CD14-positive monocyte (primary cell): Measurements from ENCODE around the gene BOLA2. TPM values are rescaled to one million over a fixed set of nuclear protein-coding genes. Genes with fewer than 3 reads are reported as not detected.
"Not testable (repeated sequence)": the region's sequence is repeated elsewhere in the genome, so short reads cannot be mapped to it uniquely, and the experiment has no call there.

Source experiments
- DNase-seq, 3 donors: peaks; one replicate each; pipeline ENCODE4 v3.0.0-alpha.2; 2011 to 2022
- H2AFZ ChIP-seq: 2 replicates; pipeline ENCODE4 v1.6.0; 2012; ENCODE audit warnings: mild to moderate bottlenecking, low read depth, low read length, inconsistent platforms; ENCODE audit not compliant: insufficient read depth, poor library complexity, severe bottlenecking
- H3K27ac ChIP-seq, 2 donors: 1 replicate in 1 of 2; 2 replicates in 1 of 2; pipeline ENCODE4 v1.5.1; 2012 to 2013; ENCODE audit warnings: low read length in 2 of 2, control low read depth in 1 of 2, inconsistent platforms in 1 of 2, low read depth in 1 of 2, mild to moderate bottlenecking in 1 of 2
- H3K27me3 ChIP-seq, 2 donors: one replicate each; pipeline versions ENCODE4 v1.6.0 to v1.6.1; 2011 to 2013; ENCODE audit warnings: low read length in 2 of 2; ENCODE audit not compliant: control insufficient read depth in 2 of 2, insufficient read depth in 2 of 2
- H3K36me3 ChIP-seq, 2 donors: replicated peaks in 1 of 2; 1 replicate in 1 of 2; 2 replicates in 1 of 2; pipeline versions ENCODE4 v1.5.1 to v1.6.1; 2012 to 2013; ENCODE audit warnings: low read length in 2 of 2, control low read depth in 1 of 2, inconsistent platforms in 1 of 2, mild to moderate bottlenecking in 1 of 2; ENCODE audit not compliant: insufficient read depth in 2 of 2, control insufficient read depth in 1 of 2
- H3K4me1 ChIP-seq, 2 donors: 1 replicate in 1 of 2; 2 replicates in 1 of 2; pipeline versions ENCODE4 v1.5.1 to v1.6.1; 2012 to 2013; ENCODE audit warnings: low read length in 2 of 2, control low read depth in 1 of 2, inconsistent platforms in 1 of 2, mild to moderate bottlenecking in 1 of 2, moderate library complexity in 1 of 2; ENCODE audit not compliant: insufficient read depth in 2 of 2, control insufficient read depth in 1 of 2
- H3K4me2 ChIP-seq: replicated peaks from 2 replicates; pipeline ENCODE3; 2012; ENCODE audit warnings: low read length, moderate library complexity, mild to moderate bottlenecking; ENCODE audit not compliant: poor library complexity, severe bottlenecking; ENCODE audit errors: extremely low read depth
- H3K4me3 ChIP-seq, 3 experiments: fragments of 200-600 bp in 1 of 3; sonication (generic) in 1 of 3; replicated peaks in 1 of 3; 1 replicate in 2 of 3; 2 replicates in 1 of 3; pipeline ENCODE4 v1.5.1; 2011 to 2013; ENCODE audit warnings: low read length in 3 of 3, mild to moderate bottlenecking in 3 of 3, control low read depth in 2 of 3, low read depth in 2 of 3, inconsistent platforms in 1 of 3, moderate library complexity in 1 of 3
- H3K79me2 ChIP-seq: 2 replicates; pipeline ENCODE4 v1.6.0; 2012; ENCODE audit warnings: mild to moderate bottlenecking, control low read depth, inconsistent platforms, low read length, moderate library complexity; ENCODE audit not compliant: insufficient read depth
- H3K9ac ChIP-seq: 2 replicates; pipeline ENCODE4 v1.6.0; 2017; ENCODE audit warnings: low read length, mild to moderate bottlenecking; ENCODE audit not compliant: insufficient read depth, poor library complexity, severe bottlenecking
- H3K9me3 ChIP-seq, 2 donors: replicated peaks in 1 of 2; 1 replicate in 1 of 2; 2 replicates in 1 of 2; pipeline versions ENCODE4 v1.5.1 to v1.6.1; 2012 to 2013; ENCODE audit warnings: low read length in 2 of 2, control low read depth in 1 of 2; ENCODE audit not compliant: control insufficient read depth in 1 of 2, insufficient read depth in 1 of 2
- H4K20me1 ChIP-seq: 2 replicates; pipeline ENCODE4 v1.6.0; 2012; ENCODE audit warnings: mild to moderate bottlenecking, low read length, control low read depth, moderate library complexity; ENCODE audit not compliant: insufficient read depth
- H3K27ac Mint-ChIP-seq, 7 donors: one replicate each; pipeline ENCODE4 v1.8.0; 2020; ENCODE audit warnings: mild to moderate bottlenecking in 7 of 7, mixed read lengths in 7 of 7, moderate library complexity in 6 of 7, inconsistent platforms in 2 of 7
- H3K27me3 Mint-ChIP-seq, 3 donors: one replicate each; pipeline ENCODE4 v1.8.0; 2021 to 2022; ENCODE audit warnings: low read depth in 3 of 3, mild to moderate bottlenecking in 3 of 3, mixed read lengths in 3 of 3, moderate library complexity in 3 of 3, inconsistent platforms in 1 of 3
- H3K36me3 Mint-ChIP-seq, 2 donors: one replicate each; pipeline ENCODE4 v1.8.0; 2020; ENCODE audit warnings: mixed read lengths in 2 of 2, inconsistent platforms in 1 of 2, mild to moderate bottlenecking in 1 of 2
- H3K4me1 Mint-ChIP-seq: one replicate; pipeline ENCODE4 v1.8.0; 2020; ENCODE audit warnings: mild to moderate bottlenecking, mixed read lengths
- H3K4me3 Mint-ChIP-seq, 2 donors: one replicate each; pipeline ENCODE4 v1.8.0; 2020; ENCODE audit warnings: mild to moderate bottlenecking in 2 of 2, mixed read lengths in 2 of 2, moderate library complexity in 1 of 2
- H3K9me3 Mint-ChIP-seq, 7 donors: one replicate each; pipeline ENCODE4 v1.8.0; 2020 to 2022; ENCODE audit warnings: mixed read lengths in 7 of 7, mild to moderate bottlenecking in 6 of 7, moderate library complexity in 6 of 7, inconsistent platforms in 2 of 7
- WGBS: methylation state at CpG from one replicate; pipeline ENCODE4 v1.1.5; 2013; ENCODE audit warnings: missing lambda C conversion rate; ENCODE audit not compliant: insufficient coverage; 5-methylcytosine and 5-hydroxymethylcytosine counted together
- intact Hi-C, 2 donors: fragments of 100-400 bp; cut with micrococcal nuclease; formaldehyde crosslinking; loops; one replicate each; pipeline versions ENCODE4 v1.15.0 to v1.15.1; 2023
- polyA minus RNA-seq: library from RNA; depleted of rRNA, polyadenylated mRNA; stranded (reverse); fragments of >200 nt; gene quantifications from 2 replicates; pipeline ENCODE4 v1.2.3, GENCODE V29; 2012
- polyA plus RNA-seq, 3 donors: library from polyadenylated mRNA; depleted of rRNA in 1 of 3; unstranded in 2 of 3; stranded (reverse) in 1 of 3; fragments of 300-500 nt in 2 of 3; fragments of >200 nt in 1 of 3; fragmentation: Illumina TruSeq in 2 of 3; gene quantifications; 1 replicate in 2 of 3; 2 replicates in 1 of 3; pipeline ENCODE4 v1.2.3, GENCODE V29; 2012 to 2021
- total RNA-seq, 12 experiments: library from RNA in 1 of 12; stranded (reverse) in 1 of 12; fragments of 120-200 nt in 1 of 12; gene quantifications; one replicate each; pipeline ENCODE4 v1.2.4 and lab custom pipeline; 2013 to 2026; ENCODE audit warnings: mixed read lengths in 6 of 12, inconsistent platforms in 1 of 12

The BOLA2 gene
- total RNA-seq (2013): 7.7 TPM
- polyA plus RNA-seq: 10 to 100 TPM in 2 of 3 donors, 1 to 10 TPM in 1; 7.3 to 24.8 (median 16.0) TPM
- 7.9 and 10.4 TPM in 2 replicates for polyA minus RNA-seq
- total RNA-seq (lab: John Stamatoyannopoulos, UW): 0 reads per million in 11 experiments

GRCh38 chr16:29454269-29454668, at the start of gene BOLA2, which contains the start of gene SLX1B:
TSS of gene BOLA2 (minus strand) at chr16:29454351. CDS start at chr16:29454253, 98 bp downstream.
TSS of gene SLX1B (plus strand) at chr16:29454533.
- H3K9me3 ChIP-seq, H3K4me3 ChIP-seq, H3K4me1 ChIP-seq, H2AFZ ChIP-seq, H3K36me3 ChIP-seq, H3K9me3 Mint-ChIP-seq, H3K4me1 Mint-ChIP-seq, H3K27me3 Mint-ChIP-seq, H3K27me3 ChIP-seq, H3K9ac ChIP-seq, H3K4me3 Mint-ChIP-seq, H4K20me1 ChIP-seq, DNase-seq, intact Hi-C loops, H3K4me2 ChIP-seq, H3K36me3 Mint-ChIP-seq, H3K79me2 ChIP-seq, H3K27ac Mint-ChIP-seq, H3K27ac ChIP-seq: not testable (repeated sequence)
- WGBS: no CpG with 5 or more reads among the region's 33 CpGs

DNA sequence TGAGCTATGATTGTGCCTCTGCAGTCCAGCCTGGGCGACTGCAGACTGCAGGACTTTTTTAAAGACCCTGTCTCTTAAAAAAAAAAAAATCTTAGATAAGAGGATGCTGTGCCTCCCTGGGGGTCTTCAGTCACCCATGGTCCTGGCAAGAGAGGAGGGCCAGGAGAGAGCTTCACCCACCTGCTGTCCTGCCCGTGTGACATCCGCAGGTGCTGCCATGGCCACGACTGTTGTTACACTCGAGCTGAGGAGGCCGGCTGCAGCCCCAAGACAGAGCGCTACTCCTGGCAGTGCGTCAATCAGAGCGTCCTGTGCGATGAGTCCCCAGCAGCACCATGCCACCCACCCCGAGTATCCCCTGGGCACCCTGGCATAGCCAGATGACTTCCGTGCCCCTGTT, 28.1 kb upstream of the BOLA2 start:
- H3K27ac Mint-ChIP-seq, H3K4me3 Mint-ChIP-seq, intact Hi-C loops, H3K36me3 ChIP-seq, H2AFZ ChIP-seq, H3K4me1 ChIP-seq, DNase-seq, H3K4me1 Mint-ChIP-seq, H3K36me3 Mint-ChIP-seq, H3K27me3 Mint-ChIP-seq, H3K27ac ChIP-seq, H3K79me2 ChIP-seq, H3K9ac ChIP-seq, H3K4me3 ChIP-seq, H3K4me2 ChIP-seq, H3K9me3 Mint-ChIP-seq, H3K9me3 ChIP-seq, H3K27me3 ChIP-seq, H4K20me1 ChIP-seq: not testable (repeated sequence)
- WGBS: no CpG with 5 or more reads among the region's 12 CpGs

GRCh38 chr16:29472065-29472464, 17.9 kb upstream of the BOLA2 start:
- H3K27me3 ChIP-seq, H3K79me2 ChIP-seq, H4K20me1 ChIP-seq, H3K4me3 ChIP-seq, H3K36me3 ChIP-seq, H3K27ac ChIP-seq, H2AFZ ChIP-seq, intact Hi-C loops, H3K27ac Mint-ChIP-seq, DNase-seq, H3K9me3 ChIP-seq, H3K4me1 Mint-ChIP-seq, H3K4me3 Mint-ChIP-seq, H3K4me2 ChIP-seq, H3K27me3 Mint-ChIP-seq, H3K9ac ChIP-seq, H3K36me3 Mint-ChIP-seq, H3K9me3 Mint-ChIP-seq, H3K4me1 ChIP-seq: not testable (repeated sequence)
- WGBS: no CpG with 5 or more reads among the region's 4 CpGs

- H3K9ac ChIP-seq, H3K9me3 ChIP-seq, H3K9me3 Mint-ChIP-seq, H3K79me2 ChIP-seq, H3K4me1 Mint-ChIP-seq, H3K4me1 ChIP-seq, H3K4me2 ChIP-seq, DNase-seq, H3K27me3 Mint-ChIP-seq, H4K20me1 ChIP-seq, intact Hi-C loops, H3K27me3 ChIP-seq, H3K36me3 ChIP-seq, H3K36me3 Mint-ChIP-seq, H2AFZ ChIP-seq: not testable (repeated sequence)
- Histone ChIP-seq H3K27ac (peak overlapping the region in 1 of 2 donors; percentile 38), H3K4me3 (peak overlapping the region in 2 of 3 experiments; percentile 9 to 51)
- WGBS: no CpG with 5 or more reads among the region's 6 CpGs
- peak overlapping the region; percentile 37 to 55 for H3K4me3 Mint-ChIP-seq
- H3K27ac Mint-ChIP-seq: peak overlapping the region in 4 of 7 donors; percentile 6 to 84 (median 58)
Observed at GRCh38 chr16:29469660-29470059, 15.5 kb upstream of the BOLA2 start.
